SJCRH30 (cell line): Measurements from ENCODE around the gene CNOT2. TPM values are rescaled to one million over a fixed set of nuclear protein-coding genes. Genes with fewer than 3 reads are reported as not detected.

Experiments used
- DNase-seq, 2 experiments: peaks; one replicate each; pipeline ENCODE4 v3.0.0-alpha.2; 2015 to 2020
- H3K27ac ChIP-seq: fragments of 250-450 bp; sonication (Bioruptor Pico); 2 replicates; pipeline ENCODE4 v1.5.1; 2020; ENCODE audit warnings: mild to moderate bottlenecking, moderate library complexity
- H3K27me3 ChIP-seq: fragments of 250-450 bp; sonication (Bioruptor Pico); 2 replicates; pipeline ENCODE4 v1.5.1; 2020; ENCODE audit warnings: mild to moderate bottlenecking, moderate library complexity
- H3K36me3 ChIP-seq: fragments of 250-450 bp; sonication (Bioruptor Pico); 2 replicates; pipeline ENCODE4 v1.5.1; 2020; ENCODE audit warnings: mild to moderate bottlenecking, moderate library complexity
- H3K4me1 ChIP-seq: fragments of 250-450 bp; sonication (Bioruptor Pico); 2 replicates; pipeline ENCODE4 v1.5.1; 2020; ENCODE audit warnings: mild to moderate bottlenecking, moderate library complexity
- H3K4me3 ChIP-seq: fragments of 250-450 bp; sonication (Bioruptor Pico); 2 replicates; pipeline ENCODE4 v1.5.1; 2020; ENCODE audit warnings: mild to moderate bottlenecking, moderate library complexity
- H3K9me3 ChIP-seq: fragments of 250-450 bp; sonication (Bioruptor Pico); replicated peaks from 2 replicates; pipeline ENCODE4 v1.5.1; 2020; ENCODE audit warnings: mild to moderate bottlenecking, moderate library complexity
- total RNA-seq: library from RNA; depleted of rRNA; stranded (reverse); fragments of >200 nt; shearing (Covaris generic); gene quantifications from 2 replicates; pipeline ENCODE4 v1.2.3, GENCODE V29; 2014

The CNOT2 gene
- total RNA-seq, 1 experiment from 2014 or later = 108 TPM

DNA sequence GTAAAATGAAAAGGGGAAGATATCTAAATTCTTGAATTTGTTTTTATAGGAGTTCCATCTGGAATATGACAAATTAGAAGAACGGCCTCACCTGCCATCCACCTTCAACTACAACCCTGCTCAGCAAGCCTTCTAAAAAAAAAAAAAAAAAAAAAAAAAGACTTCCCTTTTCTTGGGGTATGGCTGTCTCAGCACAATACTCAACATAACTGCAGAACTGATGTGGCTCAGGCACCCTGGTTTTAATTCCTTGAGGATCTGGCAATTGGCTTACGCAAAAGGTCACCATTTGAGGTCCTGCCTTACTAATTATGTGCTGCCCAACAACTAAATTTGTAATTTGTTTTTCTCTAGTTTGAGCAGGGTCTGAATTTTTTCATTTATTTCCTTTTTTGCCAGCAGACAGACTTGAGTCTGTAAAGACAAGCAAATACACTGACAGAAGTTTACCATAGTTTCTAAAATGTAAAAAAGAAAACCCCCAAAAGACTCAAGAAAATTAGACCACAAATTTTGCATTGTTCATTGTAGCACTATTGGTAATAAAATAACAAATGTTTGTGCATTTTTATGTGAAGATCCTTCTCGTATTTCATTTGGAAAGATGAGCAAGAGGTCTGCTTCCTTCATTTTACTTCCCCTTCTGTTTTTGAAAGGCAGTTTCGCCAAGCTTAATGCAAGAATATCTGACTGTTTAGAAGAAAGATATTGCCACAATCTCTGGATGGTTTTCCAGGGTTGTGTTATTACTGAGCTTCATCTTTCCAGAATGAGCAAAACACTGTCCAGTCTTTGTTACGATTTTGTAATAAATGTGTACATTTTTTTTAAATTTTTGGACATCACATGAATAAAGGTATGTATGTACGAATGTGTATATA, 110.8 kb downstream of the CNOT2 start:
- Histone ChIP-seq H3K27me3 (no peaks in the 10 kb centered on the region), H3K4me1 (no peaks in the 10 kb centered on the region), H3K27ac (no peak overlapping the region), H3K36me3 (peaks cover 23% of the 10 kb centered on the region), H3K4me3 (no peak overlapping the region), H3K9me3 (no peaks in the 10 kb centered on the region)
- DNase-seq = no peak

DNA sequence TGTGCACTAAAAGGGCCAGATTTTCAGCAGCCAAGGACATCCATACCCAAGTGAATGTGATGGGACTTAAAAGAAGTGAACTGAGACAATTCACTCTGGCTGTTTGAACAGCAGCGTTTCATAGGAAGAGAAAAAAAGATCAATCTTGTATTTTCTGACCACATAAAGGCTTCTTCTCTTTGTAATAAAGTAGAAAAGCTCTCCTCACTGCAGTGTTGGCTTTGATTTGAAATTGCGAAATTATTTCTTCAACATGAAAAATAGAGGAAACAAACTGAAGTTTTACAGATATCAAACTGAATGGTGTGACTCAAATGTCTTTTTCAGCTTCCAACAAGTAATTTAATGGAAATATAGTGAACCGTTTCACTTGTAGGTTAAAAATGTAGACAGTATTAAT, 111.6 kb downstream of the CNOT2 start:
- Histone ChIP-seq H3K4me1 (no peaks in the 10 kb centered on the region), H3K27me3 (no peaks in the 10 kb centered on the region), H3K4me3 (no peak overlapping the region), H3K27ac (no peak overlapping the region), H3K36me3 (peaks cover 23% of the 10 kb centered on the region), H3K9me3 (no peaks in the 10 kb centered on the region)
- DNase-seq = no peak

DNA sequence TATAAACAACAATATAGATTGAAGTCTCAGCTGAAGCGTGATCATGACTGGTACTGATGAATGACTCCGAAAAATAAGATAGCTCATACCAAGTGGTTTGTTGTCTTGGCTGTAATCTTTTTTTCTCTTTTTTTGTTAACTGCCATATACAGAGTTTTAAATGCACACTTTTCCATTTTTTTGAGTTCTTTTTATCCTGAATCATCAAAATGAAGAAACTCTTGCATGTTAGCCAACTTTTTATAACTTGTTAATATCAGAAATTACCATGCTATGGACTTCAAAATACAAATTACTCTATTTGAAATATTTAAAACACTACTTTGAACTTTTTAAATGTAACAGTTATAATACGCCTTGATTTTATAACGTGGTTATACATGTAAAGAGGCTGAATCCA, 112.7 kb downstream of the CNOT2 start:
- Histone ChIP-seq H3K36me3 (peaks cover 20% of the 10 kb centered on the region), H3K27me3 (no peaks in the 10 kb centered on the region), H3K27ac (no peak overlapping the region), H3K9me3 (no peaks in the 10 kb centered on the region), H3K4me3 (no peak overlapping the region), H3K4me1 (no peaks in the 10 kb centered on the region)
- DNase-seq = no peak

DNA sequence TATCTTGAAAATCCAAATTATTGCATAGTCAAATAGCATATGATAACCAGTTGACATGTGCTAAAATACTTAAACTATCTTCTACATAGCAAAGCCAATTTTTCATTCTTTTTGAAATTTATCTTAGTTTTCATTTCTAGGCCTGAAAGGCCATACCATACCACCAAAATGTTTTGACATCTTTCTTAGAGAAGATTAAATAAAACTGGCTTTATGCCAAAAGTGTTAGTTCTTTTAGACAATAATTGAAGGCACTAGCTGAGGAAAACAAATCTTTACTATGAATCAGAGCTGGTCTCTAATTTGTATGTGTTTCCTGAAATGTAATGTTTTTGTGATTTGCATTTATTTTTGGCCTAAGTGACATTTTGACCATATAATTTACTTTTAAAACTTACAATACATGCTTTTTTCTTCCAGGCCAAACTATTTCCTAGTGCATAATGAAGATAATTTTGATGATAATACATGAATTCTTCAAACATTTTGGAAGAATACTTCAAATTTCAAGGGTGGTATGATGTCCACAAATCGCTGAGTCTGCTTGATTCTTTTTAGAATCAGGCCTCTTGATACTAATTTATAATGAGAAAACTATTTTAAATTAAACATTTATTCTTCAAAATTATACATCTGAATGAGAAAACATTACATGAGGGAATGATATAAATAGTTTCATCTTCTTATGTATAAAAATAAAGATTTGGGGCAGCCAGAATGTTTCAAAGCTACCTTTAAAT, 116.4 kb downstream of the CNOT2 start:
- no peak for DNase-seq
- no peaks in the 10 kb centered on the region for H3K9me3 ChIP-seq
- no peak overlapping the region for H3K27ac ChIP-seq

DNA sequence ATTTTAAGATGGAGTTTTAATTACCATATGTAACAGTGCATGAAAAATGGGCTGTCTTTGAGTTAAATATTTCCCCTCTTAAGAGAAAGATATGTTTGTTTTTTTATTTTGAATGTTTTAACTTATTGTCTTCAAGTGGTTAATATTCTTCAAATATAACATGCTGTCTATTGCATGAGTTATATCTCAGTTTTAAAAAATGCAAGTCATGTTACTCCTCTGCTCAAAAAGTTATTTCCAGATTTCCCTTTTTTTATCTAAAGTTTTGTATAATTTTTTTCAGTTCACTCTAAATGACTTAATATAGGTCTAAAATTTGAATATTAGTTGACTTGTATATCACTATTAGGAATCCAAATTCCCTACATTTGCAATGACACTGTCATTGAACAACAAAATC, 117.0 kb downstream of the CNOT2 start:
- Histone ChIP-seq H3K4me3 (no peak overlapping the region), H3K9me3 (no peaks in the 10 kb centered on the region), H3K27ac (no peak overlapping the region), H3K27me3 (no peaks in the 10 kb centered on the region), H3K36me3 (peaks cover 2% of the 10 kb centered on the region; the same call in 1 of the 2 replicates), H3K4me1 (0 out of 2 replicates have a peak, but pooled peaks cover 2% of the 10 kb centered on the region)
- no peak for DNase-seq

More for the DNA sequence above, 116.4 kb downstream of the CNOT2 start:
- H3K4me1 ChIP-seq = no peaks in the 10 kb centered on the region
- H3K27me3 ChIP-seq = no peaks in the 10 kb centered on the region
- H3K4me3 ChIP-seq = no peak overlapping the region
- H3K36me3 ChIP-seq = peaks cover 6% of the 10 kb centered on the region; the same call in 1 of the 2 replicates

DNA sequence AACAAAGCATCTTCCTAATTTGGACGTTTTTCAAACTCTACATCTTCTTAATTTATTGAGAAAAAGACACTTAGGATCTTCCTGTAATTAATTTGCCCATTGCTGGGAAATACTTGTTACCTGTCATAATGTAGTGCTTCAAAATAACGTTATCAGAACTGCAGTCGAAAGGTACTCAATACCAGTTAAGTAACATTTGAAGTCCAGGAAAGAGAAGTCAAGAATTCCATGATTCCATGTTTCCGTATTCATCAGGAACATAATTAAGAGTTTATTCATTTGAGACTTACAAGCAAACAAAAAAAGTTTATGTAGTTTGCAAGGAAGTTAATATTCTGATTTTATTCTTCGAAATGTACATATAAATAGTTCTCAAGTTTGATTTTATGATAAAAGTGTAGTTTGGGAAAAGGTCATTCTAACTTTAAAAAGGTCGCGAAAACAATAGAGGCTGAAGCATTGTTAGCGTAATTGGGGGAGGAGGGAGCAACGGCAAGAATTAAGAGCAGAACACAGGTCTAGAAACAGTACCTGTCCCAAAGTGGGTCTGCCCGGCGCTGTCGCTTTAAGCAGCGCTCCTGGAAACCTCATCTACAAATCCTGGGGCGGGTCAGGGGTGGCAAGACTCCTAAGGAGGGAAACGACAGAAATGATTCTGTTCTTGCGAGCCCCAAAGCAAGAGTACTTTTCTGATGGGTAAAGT, 121.6 kb downstream of the CNOT2 start:
- no peaks in the 10 kb centered on the region for H3K9me3 ChIP-seq
- no peak for DNase-seq
- H3K27ac ChIP-seq = no peak overlapping the region
- H3K4me1 ChIP-seq = peaks cover 11% of the 10 kb centered on the region; the same call in 1 of the 2 replicates
- no peaks in the 10 kb centered on the region; the same call in 1 of the 2 replicates for H3K36me3 ChIP-seq
- H3K4me3 ChIP-seq = peak overlapping the region; percentile 73
- H3K27me3 ChIP-seq = no peaks in the 10 kb centered on the region

DNA sequence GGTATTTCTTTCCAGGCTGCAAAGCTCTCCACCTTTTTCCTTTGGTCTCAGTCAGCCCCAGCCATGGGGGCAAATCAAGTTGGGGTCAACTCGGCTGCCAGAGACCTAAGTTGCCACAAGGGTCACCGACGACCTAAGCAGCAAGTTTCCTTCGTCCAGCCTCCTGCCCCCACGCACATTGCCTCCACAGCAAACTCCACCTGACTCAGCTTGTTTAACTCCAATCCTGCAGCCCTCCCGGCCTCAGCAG, 122.1 kb downstream of the CNOT2 start:
- DNase-seq = no peak
- H3K27me3 ChIP-seq = no peaks in the 10 kb centered on the region
- H3K27ac ChIP-seq = no peak overlapping the region
- no peaks in the 10 kb centered on the region for H3K9me3 ChIP-seq
- peak overlapping the region; percentile 73 for H3K4me3 ChIP-seq
- peaks cover 11% of the 10 kb centered on the region; the same call in 1 of the 2 replicates for H3K4me1 ChIP-seq
- H3K36me3 ChIP-seq = no peaks in the 10 kb centered on the region; the same call in 1 of the 2 replicates

DNA sequence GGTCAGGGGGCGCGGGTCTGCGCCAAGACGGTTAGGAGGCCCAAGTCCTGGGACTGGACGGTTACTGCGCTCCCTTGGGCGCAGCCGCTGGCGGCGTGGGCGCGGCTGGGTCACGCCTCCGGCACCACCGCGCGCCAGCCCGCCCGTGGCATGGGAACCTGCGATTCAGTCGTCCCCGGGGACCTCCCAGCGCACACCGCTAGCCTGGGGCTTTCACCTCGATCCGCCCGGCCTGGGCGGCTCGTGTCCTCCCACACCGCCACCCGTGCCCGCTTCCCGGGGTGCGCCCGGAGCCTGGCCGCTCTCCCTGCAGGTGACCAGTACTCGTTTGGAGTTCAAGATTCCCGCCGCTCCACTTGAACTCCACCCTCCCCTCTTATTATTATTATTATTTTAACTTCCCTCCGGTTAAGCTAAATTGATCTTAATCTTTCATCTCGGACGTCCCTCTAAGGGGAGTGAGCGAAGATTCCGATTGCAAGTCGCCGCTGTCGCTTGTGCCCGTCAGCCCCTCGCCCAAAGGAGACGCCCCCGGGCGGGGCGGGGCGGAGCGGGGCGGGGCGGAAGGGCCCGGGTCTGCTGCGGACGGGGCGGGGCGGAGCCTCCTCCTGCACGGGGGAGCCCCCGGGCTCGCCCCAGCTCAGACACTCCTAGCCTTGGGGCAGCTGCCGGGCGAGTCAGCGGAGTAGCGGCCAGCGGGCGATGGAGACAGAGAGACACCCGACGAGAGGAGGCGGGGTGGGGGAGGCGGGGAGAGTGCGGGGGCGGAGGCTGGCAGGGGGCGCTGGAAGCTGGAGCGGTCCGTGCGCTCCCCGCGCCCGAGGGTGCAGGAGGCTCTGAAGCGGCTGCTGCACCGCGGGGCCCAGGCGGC, 122.7 kb downstream of the CNOT2 start, which contains the start of gene KCNMB4:
KCNMB4 (plus strand) TSS at position 643 of the 871 bp plus-strand sequence. CDS start 445 bp downstream, outside the sequence.
- peak within 1 kb of the TSS; percentile 30 for H3K27ac ChIP-seq
- peak within 1 kb of the TSS; percentile 73 for H3K4me3 ChIP-seq
- H3K4me1 ChIP-seq = peaks cover 11% of the 10 kb centered on the region; the same call in 1 of the 2 replicates
- H3K9me3 ChIP-seq = no peaks in the 10 kb centered on the region
- peak; percentile 84 for DNase-seq
- no peaks in the 10 kb centered on the region; the same call in 1 of the 2 replicates for H3K36me3 ChIP-seq
- no peaks in the 10 kb centered on the region for H3K27me3 ChIP-seq

DNA sequence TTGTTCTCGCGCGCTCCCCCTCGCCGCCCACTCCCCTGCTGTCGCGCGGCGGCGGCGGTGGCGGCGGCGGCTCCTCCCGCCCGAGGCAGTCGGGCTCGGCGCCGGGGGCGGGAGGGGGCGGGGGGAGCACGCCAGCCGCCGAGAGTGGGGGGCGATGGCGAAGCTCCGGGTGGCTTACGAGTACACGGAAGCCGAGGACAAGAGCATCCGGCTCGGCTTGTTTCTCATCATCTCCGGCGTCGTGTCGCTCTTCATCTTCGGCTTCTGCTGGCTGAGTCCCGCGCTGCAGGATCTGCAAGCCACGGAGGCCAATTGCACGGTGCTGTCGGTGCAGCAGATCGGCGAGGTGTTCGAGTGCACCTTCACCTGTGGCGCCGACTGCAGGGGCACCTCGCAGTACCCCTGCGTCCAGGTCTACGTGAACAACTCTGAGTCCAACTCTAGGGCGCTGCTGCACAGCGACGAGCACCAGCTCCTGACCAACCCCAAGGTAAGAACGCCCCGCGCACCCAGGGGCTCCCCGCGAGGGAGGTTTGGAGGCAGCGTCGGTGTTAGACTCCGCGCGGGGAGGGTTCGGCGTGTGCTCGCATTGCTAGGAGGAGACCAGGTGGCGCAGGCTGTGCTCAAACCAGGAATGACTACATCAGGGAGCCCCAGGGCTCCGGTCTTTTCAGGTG, 123.5 kb downstream of the CNOT2 start:
- H3K4me3 ChIP-seq = peak overlapping the region; percentile 73
- H3K36me3 ChIP-seq = no peaks in the 10 kb centered on the region; the same call in 1 of the 2 replicates
- no peaks in the 10 kb centered on the region for H3K9me3 ChIP-seq
- H3K27ac ChIP-seq = peak overlapping the region; percentile 30
- peak; percentile 41 to 61 for DNase-seq
- H3K4me1 ChIP-seq = peaks cover 11% of the 10 kb centered on the region; the same call in 1 of the 2 replicates
- H3K27me3 ChIP-seq = no peaks in the 10 kb centered on the region

DNA sequence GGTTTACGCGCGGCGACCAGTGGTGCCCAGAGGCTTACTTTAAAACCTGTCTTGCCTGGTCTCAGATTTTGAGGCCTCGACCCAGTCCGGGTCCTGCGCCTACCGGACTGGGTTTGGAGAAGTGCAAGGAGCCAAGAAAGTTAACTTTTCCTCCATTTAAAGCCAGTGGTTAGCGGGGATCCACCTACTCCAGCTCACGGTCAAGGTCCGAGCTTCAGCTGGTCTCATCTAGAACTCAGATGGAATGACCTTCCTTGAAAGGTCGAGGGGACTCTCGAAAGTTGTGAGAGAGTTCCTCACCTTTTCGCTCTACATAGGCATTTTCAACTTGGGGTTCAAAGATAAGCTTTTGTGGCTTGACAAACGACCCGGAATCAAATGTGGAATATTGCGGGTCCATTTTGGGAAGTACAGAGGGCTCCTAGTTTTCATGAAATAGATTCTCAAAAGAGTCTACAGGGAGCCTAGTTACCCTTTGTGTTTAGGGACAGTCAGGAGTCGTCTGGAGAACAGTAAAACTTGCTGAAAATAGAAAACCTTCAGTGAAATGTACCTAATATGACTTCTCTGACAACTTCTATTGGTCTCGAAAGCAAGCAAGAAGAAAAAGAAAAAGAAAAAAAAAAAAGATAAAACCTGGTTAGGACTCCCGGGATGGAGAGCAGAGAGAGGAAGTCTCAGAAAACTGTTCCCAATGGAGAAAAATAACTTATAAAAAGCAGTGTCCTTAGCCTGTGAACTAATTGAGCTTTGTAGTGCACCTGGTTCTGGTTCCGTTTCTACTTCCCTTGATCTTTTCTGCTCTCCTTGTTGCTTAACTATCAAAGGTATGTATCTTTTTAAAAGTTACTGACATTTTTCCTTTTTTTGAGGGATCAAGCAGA, 124.3 kb downstream of the CNOT2 start:
- Histone ChIP-seq H3K27ac (peak overlapping the region; percentile 30), H3K36me3 (no peaks in the 10 kb centered on the region; the same call in 1 of the 2 replicates)
- DNase-seq = peak in 1 of 2 experiments; percentile 34

DNA sequence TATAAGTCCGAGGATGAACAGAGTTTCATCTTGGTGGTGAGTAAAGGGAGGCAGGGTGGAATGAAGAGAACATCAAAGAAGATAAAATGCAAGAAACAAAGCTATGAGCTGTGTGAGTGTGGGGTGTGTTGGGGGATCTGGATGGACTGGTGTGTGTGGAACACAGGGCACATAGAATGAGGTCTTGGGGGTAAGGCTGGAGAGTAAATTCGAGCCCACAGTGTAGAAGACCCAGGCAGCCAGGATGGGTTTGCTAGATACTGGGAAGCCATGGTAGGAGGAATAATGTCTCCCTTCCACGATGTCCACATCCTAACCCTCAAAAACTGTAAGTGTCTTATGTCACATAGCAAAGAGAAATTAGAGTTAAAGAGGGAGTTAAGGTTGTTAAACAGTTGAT, 129.6 kb downstream of the CNOT2 start:
- Histone ChIP-seq H3K4me3 (no peak overlapping the region), H3K9me3 (no peaks in the 10 kb centered on the region), H3K36me3 (no peaks in the 10 kb centered on the region), H3K27me3 (no peaks in the 10 kb centered on the region), H3K27ac (no peak overlapping the region), H3K4me1 (peaks cover 9% of the 10 kb centered on the region; the same call in 1 of the 2 replicates)
- DNase-seq = no peak

More for the DNA sequence above, 124.3 kb downstream of the CNOT2 start:
- H3K4me3 ChIP-seq = peak overlapping the region; percentile 73
- H3K9me3 ChIP-seq = no peaks in the 10 kb centered on the region
- H3K27me3 ChIP-seq = no peaks in the 10 kb centered on the region
- H3K4me1 ChIP-seq = peaks cover 11% of the 10 kb centered on the region; the same call in 1 of the 2 replicates

DNA sequence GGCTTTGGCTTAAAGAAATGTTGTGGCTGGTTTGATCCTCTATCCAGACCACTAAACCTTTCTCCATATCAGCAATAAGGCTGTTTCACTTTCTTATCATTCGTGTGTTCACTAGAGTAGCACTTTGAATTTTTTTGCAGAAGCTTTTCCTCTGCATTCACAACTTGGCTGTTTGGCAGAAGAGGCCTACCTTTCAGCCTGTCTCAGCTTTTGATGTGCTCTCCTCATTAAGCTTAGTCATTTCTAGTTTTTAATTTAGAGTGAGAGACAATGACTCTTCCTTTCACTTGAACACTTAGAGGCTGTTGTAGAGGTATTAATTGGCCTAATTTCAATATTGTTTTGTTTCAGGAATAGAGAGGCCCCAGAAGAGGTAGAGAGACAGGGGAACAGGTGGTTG, 136.6 kb downstream of the CNOT2 start:
- H3K27me3 ChIP-seq = no peaks in the 10 kb centered on the region
- no peak for DNase-seq

More for the DNA sequence above, 136.6 kb downstream of the CNOT2 start:
- Histone ChIP-seq H3K36me3 (no peaks in the 10 kb centered on the region), H3K4me3 (no peak overlapping the region), H3K27ac (no peak overlapping the region), H3K9me3 (peaks cover 2% of the 10 kb centered on the region; the same call in 1 of the 2 replicates), H3K4me1 (no peaks in the 10 kb centered on the region)
